COR-L47 (cell line): ENCODE results near the gene ITGAD.

ENCODE experiments used
- DNase-seq: peaks from one replicate; lab custom pipeline; 2025; lab: John Stamatoyannopoulos, UW

Gene ITGAD

GRCh38 chr16:31365131-31365865, 27.8 kb upstream of the ITGAD start:
- DNase-seq = no peak

GRCh38 chr16:31367853-31368252, 25.3 kb upstream of the ITGAD start:
- no peak for DNase-seq

GRCh38 chr16:31371008-31371407, 22.1 kb upstream of the ITGAD start:
- no peak for DNase-seq

GRCh38 chr16:31371619-31372484, 21.3 kb upstream of the ITGAD start:
- DNase-seq = no peak

- no peak for DNase-seq
Measured at GRCh38 chr16:31373235-31373634, 19.9 kb upstream of the ITGAD start.

- no peak for DNase-seq
Measured at GRCh38 chr16:31375231-31375630, 17.9 kb upstream of the ITGAD start.

GRCh38 chr16:31376705-31377104, 16.4 kb upstream of the ITGAD start:
- DNase-seq = no peak

- DNase-seq = no peak
Measured at GRCh38 chr16:31377210-31377903, 15.8 kb upstream of the ITGAD start.

- no peak for DNase-seq
Measured at GRCh38 chr16:31380201-31380600, 12.9 kb upstream of the ITGAD start.

- DNase-seq = peak; percentile 26
Measured at GRCh38 chr16:31382485-31383161, 10.5 kb upstream of the ITGAD start.

- no peak for DNase-seq
Measured at GRCh38 chr16:31385680-31386079, 7.5 kb upstream of the ITGAD start.

- no peak for DNase-seq
Measured at GRCh38 chr16:31386157-31386984, 6.8 kb upstream of the ITGAD start.

GRCh38 chr16:31388535-31388934, 4.6 kb upstream of the ITGAD start:
- no peak for DNase-seq

GRCh38 chr16:31390504-31391041, 2.6 kb upstream of the ITGAD start:
- DNase-seq = no peak

- DNase-seq = no peak
Measured at GRCh38 chr16:31395647-31396046, 2.5 kb downstream of the ITGAD start.

GRCh38 chr16:31397096-31397660, 4.0 kb downstream of the ITGAD start:
- no peak for DNase-seq

- DNase-seq = no peak
Measured at GRCh38 chr16:31397701-31398100, 4.6 kb downstream of the ITGAD start.

- DNase-seq = no peak
Measured at GRCh38 chr16:31400191-31400590, 7.1 kb downstream of the ITGAD start.

- no peak for DNase-seq
Measured at GRCh38 chr16:31401436-31401835, 8.3 kb downstream of the ITGAD start.

- DNase-seq = no peak
Measured at GRCh38 chr16:31402687-31403086, 9.6 kb downstream of the ITGAD start.
